Putamen (tissue), 1 donor: ENCODE data around the gene LILRB4.
"Not testable (repeated sequence)": the region's sequence is repeated elsewhere in the genome, so short reads cannot be mapped to it uniquely, and the experiment has no call there.

Experiments
- DNase-seq: peaks from one replicate; pipeline ENCODE4 v3.0.0-alpha.2; 2016; ENCODE audit warnings: low spot score

Gene LILRB4

DNA sequence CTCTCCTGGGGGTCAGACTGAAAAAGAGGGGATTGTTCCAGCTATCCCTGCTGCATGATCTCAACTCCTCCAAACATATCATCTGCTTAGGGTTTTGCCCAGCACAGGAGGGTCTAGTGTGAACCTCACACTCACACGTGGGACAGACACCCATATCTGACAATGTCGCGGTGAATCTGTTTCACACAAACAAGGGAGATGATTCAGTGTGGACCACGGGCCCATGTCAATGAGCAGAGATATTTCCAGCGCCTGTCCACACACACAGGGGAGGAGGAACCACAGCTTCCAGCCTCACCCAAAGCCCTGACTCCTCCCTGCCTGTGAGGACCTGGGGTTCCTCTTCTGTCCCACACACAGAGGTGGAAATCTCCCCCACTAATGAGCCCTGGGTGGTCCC lies 31.9 kb downstream of the LILRB4 start:
- no peak for DNase-seq

DNA sequence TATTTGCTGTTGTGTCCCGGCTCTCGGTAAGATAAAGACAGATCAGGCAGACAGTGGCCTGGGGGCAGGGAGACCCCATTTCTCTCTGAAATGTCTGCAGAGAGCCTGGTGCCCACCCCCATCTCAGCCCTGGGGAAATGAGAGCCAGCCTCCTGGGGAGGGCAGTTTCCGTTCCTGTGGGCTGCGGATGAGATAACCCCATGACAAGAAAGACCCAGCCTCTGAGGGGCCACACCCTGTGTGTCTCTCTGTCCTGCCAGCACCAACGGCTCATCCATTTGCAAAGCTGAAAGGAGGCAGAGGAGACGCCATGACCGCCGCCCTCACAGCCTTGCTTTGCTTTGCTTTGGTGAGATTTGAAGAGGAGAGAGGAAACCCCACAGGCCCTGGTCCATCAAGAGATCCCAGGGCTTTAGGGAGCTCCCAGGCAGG lies 33.3 kb downstream of the LILRB4 start:
- DNase-seq = no peak

DNA sequence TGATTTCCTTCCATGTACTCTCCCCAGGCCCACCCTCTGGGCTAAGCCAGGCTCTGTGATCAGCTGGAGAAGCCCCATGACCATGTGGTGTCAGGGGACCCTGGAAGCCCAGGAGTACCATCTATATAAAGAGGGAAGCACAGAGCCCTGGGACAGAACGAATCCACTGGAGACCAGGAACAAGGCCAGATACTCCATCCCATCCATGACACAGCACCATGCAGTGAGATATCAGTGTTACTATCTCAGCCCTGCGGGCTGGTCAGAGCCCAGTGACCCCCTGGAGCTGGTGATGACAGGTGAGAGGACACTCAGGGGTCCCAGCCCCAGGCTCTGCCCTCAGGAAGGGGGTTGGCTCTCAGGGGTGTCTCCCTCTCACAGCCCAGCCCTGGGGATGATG lies 34.0 kb downstream of the LILRB4 start:
- no peak for DNase-seq

DNA sequence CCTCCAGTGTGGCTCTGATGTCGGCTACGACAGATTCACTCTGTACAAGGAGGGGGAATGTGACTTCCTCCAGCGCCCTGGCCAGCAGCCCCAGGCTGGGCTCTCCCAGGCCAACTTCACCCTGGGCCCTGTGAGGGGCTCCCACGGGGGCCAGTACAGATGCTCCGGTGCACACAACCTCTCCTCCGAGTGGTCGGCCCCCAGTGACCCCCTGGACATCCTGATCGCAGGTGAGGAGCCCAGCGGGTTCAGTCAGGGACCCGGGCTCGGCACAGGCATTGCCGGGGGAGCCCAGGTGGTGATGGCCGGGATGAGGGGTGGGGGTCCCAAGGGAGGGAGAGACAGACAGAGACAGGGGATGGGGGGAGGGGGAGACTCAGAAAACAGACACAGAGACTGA lies 34.9 kb downstream of the LILRB4 start:
- DNase-seq = not testable (repeated sequence)

DNA sequence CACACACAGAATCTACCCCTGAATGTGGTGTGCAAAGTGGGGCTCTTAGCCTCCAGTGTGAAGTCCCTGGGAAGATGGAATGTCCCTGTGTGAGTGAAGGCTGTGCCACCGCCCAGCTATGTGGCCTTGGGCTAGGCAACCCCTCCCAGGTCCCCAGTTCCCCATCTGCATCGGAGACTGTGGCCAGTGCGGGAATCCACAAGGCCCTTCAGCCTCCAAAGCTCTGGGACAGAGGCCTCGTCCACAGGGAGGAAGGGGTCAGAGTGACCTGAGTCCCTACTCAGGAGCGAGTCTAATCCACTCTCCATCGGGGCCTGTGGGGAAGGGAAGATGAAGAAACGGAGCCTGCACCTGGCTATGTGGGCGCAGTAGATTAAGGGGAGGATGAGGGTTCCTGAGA lies 42.1 kb downstream of the LILRB4 start:
- DNase-seq = no peak

DNA sequence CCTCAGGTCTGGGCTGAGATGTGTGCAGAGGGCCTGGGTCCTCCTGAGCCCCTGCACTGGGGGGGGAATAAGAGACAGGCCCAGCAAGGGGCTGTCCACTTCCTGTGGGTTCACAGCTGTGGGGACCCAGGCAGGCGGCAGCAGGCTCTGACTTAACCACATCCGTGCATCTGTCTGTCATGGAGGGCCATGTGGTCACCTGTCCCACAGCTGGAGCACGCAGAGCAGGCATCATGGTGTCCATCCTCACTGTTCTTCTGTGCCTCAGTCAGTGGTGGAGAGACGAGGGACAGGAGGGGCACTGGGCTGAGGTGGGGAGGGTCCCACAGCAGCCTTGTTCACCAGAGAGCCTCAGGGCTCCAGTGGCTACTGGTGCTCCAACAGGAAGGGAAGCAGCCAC lies 45.2 kb downstream of the LILRB4 start:
- DNase-seq = no peak

DNA sequence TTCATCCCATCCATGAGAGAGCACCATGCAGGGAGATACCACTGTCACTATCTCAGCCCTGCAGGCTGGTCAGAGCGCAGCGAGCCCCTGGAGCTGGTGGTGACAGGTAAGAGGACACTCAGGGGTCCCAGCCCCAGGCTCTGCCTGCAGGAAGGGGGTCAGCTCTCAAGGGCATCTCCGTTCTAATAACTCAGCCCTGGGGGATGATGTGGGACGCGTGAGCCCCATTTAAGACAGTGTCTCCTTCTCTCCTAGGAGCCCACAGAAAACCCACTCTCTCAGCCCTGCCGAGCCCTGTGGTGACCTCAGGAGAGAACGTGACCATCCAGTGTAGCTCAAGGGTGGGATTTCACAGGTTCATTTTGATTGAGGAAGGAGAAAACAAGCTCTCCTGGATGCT lies 46.0 kb downstream of the LILRB4 start:
- no peak for DNase-seq

DNA sequence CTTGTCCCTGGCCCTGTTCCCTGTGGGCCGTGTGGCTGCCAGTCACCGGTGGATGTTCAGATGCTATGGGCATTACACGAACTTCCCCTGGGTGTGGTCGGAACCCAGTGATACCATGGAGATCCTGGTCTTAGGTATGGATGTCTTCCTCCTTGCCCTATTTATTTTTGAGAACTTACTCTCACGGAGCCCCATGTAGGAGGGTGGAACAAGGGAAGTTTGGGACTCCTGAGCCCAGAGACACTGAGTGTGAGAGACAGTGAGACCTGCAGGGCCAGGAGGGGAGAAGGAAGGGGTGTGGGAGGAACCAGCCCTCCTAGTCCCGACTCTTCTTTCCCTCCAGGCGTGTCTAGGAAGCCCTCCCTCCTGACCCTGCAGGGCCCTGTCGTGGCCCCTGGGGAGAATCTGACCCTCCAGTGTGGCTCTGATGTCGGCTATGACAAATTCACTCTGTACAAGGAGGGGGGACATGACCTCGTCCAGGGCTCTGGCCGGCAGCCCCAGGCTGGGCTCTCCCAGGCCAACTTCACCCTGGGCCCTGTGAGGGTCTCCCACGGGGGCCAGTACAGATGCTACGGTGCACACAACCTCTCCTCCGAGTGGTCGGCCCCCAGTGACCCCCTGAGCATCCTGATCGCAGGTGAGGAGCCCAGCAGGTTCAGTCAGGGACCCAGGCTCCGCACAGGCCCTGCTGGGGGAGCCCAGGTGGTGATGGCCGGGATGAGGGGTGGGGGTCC lies 46.6 kb downstream of the LILRB4 start:
- DNase-seq = no peak

DNA sequence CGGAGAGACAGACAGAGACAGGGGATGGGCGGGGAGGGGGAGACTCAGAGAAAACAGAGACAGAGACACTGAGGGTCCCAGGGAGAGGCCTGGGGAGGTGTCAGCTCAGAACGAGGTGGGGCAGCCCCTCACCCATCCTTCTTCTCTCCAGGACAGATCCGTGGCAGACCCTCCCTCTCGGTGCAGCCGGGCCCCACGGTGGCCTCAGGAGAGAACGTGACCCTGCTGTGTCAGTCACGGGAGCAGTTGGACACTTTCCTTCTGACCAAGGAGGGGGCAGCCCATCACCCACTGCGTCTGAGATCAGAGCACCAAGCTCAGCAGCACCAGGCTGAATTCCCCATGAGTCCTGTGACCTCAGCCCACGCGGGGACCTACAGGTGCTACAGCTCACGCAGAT lies 47.2 kb downstream of the LILRB4 start:
- DNase-seq = not testable (repeated sequence)
